Nephron progenitor cell (in vitro differentiated cells): ENCODE data around the gene SENP2.

Source experiments
- DNase-seq: peaks from one replicate; pipeline ENCODE4 v3.0.0; 2021
- H3K27ac Mint-ChIP-seq: 2 replicates; pipeline ENCODE4 v1.8.0; 2021; ENCODE audit warnings: mild to moderate bottlenecking, moderate library complexity, mixed read lengths
- H3K27me3 Mint-ChIP-seq: 2 replicates; pipeline ENCODE4 v1.8.0; 2021; ENCODE audit warnings: mild to moderate bottlenecking, low read depth, mixed read lengths; ENCODE audit not compliant: poor library complexity
- H3K36me3 Mint-ChIP-seq: 2 replicates; pipeline ENCODE4 v1.8.0; 2021; ENCODE audit warnings: low read depth, mixed read lengths
- H3K4me1 Mint-ChIP-seq: 2 replicates; pipeline ENCODE4 v1.8.0; 2021; ENCODE audit warnings: mixed read lengths
- H3K4me3 Mint-ChIP-seq: 2 replicates; pipeline ENCODE4 v1.8.0; 2021; ENCODE audit warnings: mild to moderate bottlenecking, moderate library complexity, mixed read lengths
- H3K9me3 Mint-ChIP-seq: 2 replicates; pipeline ENCODE4 v1.8.0; 2021; ENCODE audit warnings: mild to moderate bottlenecking, moderate library complexity, mixed read lengths
- TF ChIP-seq, protein P1 (sequence below): fragments of 200-600 bp; sonication (generic); IDR thresholded peaks from 2 replicates; pipeline ENCODE4 v1.5.0; 2021; ENCODE audit warnings: antibody characterized with exemption

The SENP2 gene

DNA sequence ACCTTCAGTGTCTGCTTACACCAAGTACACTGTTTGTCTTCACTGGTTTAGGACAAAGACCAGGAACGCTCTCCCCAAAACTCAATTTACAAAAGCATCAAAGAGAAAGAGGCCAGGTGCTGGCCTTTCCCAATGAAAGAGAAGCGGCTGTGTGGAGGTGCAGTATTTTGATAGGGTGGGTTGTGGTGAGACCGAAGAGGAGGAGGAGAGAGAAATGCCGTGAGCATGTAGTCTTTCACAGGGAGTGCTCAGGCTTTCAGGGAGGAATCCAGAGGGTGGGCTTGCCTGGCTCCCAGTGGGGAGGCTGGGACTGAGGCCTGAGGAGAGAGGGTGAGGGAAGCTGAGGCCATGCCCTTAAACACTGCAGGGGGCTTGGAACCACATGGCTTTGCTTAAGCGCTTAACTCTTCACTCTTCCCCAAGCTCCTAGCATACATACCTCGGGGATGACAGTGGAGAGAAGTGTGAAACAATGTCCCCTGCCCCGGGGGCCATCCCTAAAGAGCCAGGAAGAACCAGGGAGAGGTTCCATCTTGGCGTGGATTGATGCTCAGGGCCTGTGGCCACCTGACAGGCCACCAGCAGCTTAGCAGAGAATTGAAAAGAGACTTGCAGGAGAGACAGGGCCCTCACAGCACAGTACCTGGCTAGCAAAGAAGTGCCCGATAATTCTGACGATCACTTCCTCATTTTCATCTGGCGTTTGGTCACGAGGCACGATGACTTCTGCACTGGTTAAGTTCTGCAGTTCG is 60.5 kb downstream of the SENP2 start:
- peaks cover 86% of the 10 kb centered on the region for H3K36me3 Mint-ChIP-seq
- TF ChIP-seq, protein P1, sequence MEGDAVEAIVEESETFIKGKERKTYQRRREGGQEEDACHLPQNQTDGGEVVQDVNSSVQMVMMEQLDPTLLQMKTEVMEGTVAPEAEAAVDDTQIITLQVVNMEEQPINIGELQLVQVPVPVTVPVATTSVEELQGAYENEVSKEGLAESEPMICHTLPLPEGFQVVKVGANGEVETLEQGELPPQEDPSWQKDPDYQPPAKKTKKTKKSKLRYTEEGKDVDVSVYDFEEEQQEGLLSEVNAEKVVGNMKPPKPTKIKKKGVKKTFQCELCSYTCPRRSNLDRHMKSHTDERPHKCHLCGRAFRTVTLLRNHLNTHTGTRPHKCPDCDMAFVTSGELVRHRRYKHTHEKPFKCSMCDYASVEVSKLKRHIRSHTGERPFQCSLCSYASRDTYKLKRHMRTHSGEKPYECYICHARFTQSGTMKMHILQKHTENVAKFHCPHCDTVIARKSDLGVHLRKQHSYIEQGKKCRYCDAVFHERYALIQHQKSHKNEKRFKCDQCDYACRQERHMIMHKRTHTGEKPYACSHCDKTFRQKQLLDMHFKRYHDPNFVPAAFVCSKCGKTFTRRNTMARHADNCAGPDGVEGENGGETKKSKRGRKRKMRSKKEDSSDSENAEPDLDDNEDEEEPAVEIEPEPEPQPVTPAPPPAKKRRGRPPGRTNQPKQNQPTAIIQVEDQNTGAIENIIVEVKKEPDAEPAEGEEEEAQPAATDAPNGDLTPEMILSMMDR = no peak
- DNase-seq = no peak
- no peaks in the 10 kb centered on the region for H3K27me3 Mint-ChIP-seq
- peaks cover 40% of the 10 kb centered on the region for H3K4me1 Mint-ChIP-seq
- H3K4me3 Mint-ChIP-seq = no peak overlapping the region
- no peaks in the 10 kb centered on the region for H3K9me3 Mint-ChIP-seq
- H3K27ac Mint-ChIP-seq = peak overlapping the region; percentile 93

DNA sequence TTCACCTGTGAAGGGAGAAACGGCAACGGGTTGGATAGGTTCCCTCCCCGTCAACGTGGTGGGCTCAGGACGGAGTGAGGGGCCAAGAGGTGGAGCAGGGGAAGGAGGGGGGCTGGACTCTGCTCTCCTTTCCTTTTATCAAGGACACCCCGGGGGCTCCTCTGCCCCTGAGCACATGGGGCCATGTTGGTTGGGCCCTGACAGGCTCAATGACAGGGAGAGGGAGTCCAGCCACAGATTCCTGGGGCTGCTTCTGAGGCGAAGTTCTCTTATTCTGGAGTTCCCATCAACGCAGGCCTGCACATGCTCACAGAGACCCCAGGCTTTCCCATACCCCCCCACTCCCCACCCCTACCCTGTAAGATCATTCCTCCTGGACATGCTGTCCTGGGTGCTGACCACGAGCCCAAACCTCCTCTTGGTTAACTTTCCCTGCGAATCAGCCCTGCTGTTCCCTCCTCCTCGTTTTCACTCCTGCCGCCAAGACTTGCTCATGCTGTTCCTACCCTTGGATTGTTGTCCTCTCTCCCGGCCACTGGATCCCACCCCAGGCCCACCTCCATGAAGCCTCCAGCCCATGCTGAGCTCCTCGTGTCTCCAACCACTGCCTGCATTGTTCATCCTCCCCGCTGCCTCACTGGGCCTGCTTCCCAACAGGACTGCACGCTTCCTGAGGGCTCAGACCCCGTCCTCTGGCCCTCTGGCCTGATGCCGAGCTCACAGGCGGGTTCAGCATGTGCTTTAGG is 61.2 kb downstream of the SENP2 start:
- peak overlapping the region; percentile 93 for H3K27ac Mint-ChIP-seq
- H3K27me3 Mint-ChIP-seq = no peaks in the 10 kb centered on the region
- no peak overlapping the region for H3K4me3 Mint-ChIP-seq
- peaks cover 87% of the 10 kb centered on the region for H3K36me3 Mint-ChIP-seq
- TF ChIP-seq, protein P1 = no peak
- DNase-seq = no peak
- H3K4me1 Mint-ChIP-seq = peaks cover 40% of the 10 kb centered on the region
- no peaks in the 10 kb centered on the region for H3K9me3 Mint-ChIP-seq

DNA sequence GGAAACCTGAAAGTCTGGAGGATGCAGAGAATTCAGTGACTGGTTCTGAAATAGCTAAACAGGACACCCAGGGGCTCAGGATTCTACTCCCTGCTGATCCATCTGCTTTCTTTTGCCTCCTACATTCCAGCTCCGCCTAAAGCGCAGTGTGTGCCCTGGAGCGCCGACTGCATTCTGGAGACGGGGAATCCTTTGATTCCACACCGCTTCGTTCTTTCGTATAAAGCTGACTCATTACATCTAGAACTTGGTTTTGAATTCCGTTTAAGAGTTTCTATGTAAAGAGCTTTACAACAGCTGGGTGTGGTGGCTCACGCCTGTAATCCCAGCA is 61.8 kb downstream of the SENP2 start:
- Mint-ChIP-seq H3K27ac (no peak overlapping the region), H3K36me3 (peaks cover 91% of the 10 kb centered on the region), H3K4me1 (peaks cover 40% of the 10 kb centered on the region), H3K4me3 (no peak overlapping the region), H3K27me3 (no peaks in the 10 kb centered on the region), H3K9me3 (no peaks in the 10 kb centered on the region)
- no peak for DNase-seq
- TF ChIP-seq, protein P1 = no peak

DNA sequence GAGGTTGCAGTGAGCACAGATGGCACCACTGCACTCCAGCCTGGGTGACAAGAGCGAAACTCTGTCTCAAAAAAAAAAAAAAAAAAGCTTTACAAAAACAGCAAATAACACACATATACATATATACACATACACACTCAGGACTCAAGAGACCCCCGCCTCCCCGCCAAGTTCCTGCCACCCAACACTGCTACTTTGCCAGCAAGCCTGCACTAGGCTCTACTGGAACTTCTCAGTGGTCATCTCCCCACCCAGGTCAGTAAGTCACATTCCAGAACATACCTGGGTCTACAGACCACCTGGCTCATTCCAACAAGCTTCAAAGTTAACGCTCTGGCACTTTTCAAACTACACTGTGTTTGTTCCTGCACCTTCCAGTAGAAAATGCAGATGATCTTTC is 62.3 kb downstream of the SENP2 start:
- no peaks in the 10 kb centered on the region for H3K9me3 Mint-ChIP-seq
- no peak for DNase-seq
- peak overlapping the region; percentile 79 for H3K27ac Mint-ChIP-seq
- peaks cover 40% of the 10 kb centered on the region for H3K4me1 Mint-ChIP-seq
- H3K4me3 Mint-ChIP-seq = no peak overlapping the region
- TF ChIP-seq, protein P1 = no peak
- peaks cover 92% of the 10 kb centered on the region for H3K36me3 Mint-ChIP-seq
- no peaks in the 10 kb centered on the region for H3K27me3 Mint-ChIP-seq

DNA sequence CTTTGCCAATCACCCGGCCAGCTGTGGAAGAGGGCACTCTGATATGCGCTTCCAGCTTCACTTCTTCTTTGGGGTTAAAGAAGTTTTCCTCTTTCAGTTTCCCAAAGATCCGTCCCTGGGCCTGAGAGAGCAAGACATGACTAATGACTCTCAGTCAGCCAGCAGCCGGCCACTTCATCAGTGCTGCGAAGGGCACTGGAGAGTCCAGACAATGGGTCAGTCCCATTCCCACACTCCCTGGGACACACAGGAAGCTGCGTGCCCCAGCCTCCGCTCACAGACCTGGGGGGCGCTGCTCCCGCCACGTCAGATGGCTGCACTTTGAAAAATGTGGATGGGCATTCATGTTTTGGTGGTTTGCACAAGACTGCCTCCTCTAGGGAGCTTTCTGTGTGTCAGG is 63.3 kb downstream of the SENP2 start:
- DNase-seq = no peak
- Mint-ChIP-seq H3K4me1 (peaks cover 40% of the 10 kb centered on the region), H3K27me3 (no peaks in the 10 kb centered on the region), H3K9me3 (no peaks in the 10 kb centered on the region), H3K36me3 (peaks cover 94% of the 10 kb centered on the region), H3K27ac (no peak overlapping the region), H3K4me3 (no peak overlapping the region)
- TF ChIP-seq, protein P1 = no peak
